KBM-7 (cell line): ENCODE data around the gene GALNT6.

ENCODE experiments used
- DNase-seq: peaks from one replicate; pipeline ENCODE4 v3.0.0-alpha.2; 2015
- in situ Hi-C: fragments of 300-500 bp; cut with MboI; formaldehyde crosslinking; loops from 2 replicates; pipeline ENCODE4 v1.14.3; 2020; ENCODE audit warnings: low sequenced_read_pairs, low pct_unique_long_range_greater_than_20kb, mixed read lengths

GALNT6 gene

DNA sequence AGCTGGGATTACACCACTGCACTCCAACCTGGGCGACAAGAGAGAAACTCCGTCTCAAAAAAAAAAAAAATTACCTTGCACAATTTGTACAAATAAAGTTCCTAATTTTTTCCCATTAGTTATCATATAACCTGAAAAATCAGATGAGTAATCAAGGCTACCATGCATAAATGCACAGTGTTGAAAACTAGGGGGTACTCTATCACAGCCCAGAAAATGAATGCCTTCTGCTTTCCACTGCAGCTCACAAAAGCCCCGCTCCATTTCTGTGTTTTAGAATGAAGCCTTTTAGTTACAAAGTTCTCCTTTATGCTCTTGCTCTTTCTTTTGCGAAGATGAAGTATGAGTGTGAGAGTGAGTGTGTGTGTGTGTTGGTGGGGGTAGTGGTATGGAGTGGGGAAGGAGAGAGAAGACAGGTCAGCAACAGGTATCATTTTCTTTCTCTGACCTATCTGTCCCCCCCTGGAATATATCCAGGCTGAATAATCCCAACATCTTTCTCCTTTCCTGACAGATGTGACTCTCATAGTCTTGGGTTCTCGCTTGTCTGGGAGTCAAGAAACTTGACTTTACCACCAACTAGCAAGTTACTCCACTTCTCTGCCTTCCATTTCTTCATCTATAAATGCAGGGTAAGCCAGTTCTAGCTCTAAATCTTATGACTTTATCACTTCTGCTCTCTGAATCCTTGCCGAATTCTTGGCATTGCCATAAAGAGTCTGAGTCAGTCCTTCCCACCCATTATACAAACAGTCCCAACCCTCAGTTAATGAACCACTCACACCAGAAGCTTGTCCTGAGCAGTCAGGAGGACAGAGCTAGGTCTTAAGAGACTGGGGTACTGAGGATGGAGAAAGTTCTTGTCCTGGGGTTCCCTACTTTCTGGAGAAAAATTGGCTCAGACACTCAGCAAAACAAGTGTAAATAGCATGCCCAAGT lies 83.3 kb downstream of the GALNT6 start:
- in situ Hi-C loops = no loop called here
- no peak for DNase-seq

DNA sequence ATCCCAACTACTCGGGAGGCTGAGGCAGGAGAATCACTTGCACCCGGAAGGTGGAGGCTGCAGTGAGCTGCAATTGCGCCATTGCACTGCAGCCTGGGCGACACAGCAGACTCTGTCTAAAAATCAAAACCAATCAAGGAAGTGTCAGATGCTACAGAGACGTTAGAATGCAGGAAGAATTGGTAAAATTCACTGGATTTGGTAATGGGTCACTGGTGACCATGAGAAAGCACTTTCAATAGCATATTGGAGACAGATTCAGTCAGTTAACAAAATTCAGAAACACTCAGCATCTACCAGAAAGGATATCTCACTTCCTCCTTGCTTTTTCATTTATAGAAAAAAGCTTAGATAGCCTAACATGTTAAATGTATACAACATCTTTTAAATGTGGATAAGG lies 84.7 kb downstream of the GALNT6 start:
- DNase-seq = no peak
- in situ Hi-C loops = no loop called here
